H1 (cell line): ENCODE data around the gene BRMS1. TPM values are rescaled to one million over a fixed set of nuclear protein-coding genes. Genes with fewer than 3 reads are reported as not detected.

Source experiments
- CTCF ChIA-PET: fragments of 300-600 bp; sonication (Branson Sonifier 250); formaldehyde crosslinking; loops from one replicate; lab custom pipeline; 2021; ENCODE audit not compliant: partially characterized antibody; lab: Charles Lee
- POLR2A ChIA-PET: fragments of 300-600 bp; sonication (Branson Sonifier 250); formaldehyde crosslinking; loops from one replicate; lab custom pipeline; 2021; ENCODE audit warnings: inconsistent platforms; ENCODE audit not compliant: partially characterized antibody; lab: Charles Lee
- DNase-seq, 2 experiments: peaks; one replicate each; pipeline versions ENCODE4 v3.0.0 to v3.0.0-alpha.2; 2010 to 2022; ENCODE audit warnings: low spot score in 2 of 2, low read depth in 1 of 2, mixed read lengths in 1 of 2
- FAIRE-seq: peaks from 2 replicates; lab custom pipeline; 2011; peaks lifted over from hg19 to GRCh38; lab: Jason Lieb, UNC
- H2AFZ ChIP-seq: 2 replicates; pipeline ENCODE4 v1.8.1; 2012; ENCODE audit warnings: low read length, inconsistent platforms
- H2AK5ac ChIP-seq: 2 replicates; pipeline ENCODE4 v1.6.1; 2013; ENCODE audit warnings: low read depth, low read length
- H2BK120ac ChIP-seq: replicated peaks from 2 replicates; pipeline ENCODE3; 2013; ENCODE audit warnings: low read depth, low read length, inconsistent platforms
- H2BK12ac ChIP-seq: 2 replicates; pipeline ENCODE4 v1.6.1; 2013; ENCODE audit warnings: low read depth, low read length
- H2BK15ac ChIP-seq: 2 replicates; pipeline ENCODE4 v1.6.1; 2013; ENCODE audit warnings: low read length
- H2BK20ac ChIP-seq: 2 replicates; pipeline ENCODE4 v1.6.1; 2013; ENCODE audit warnings: low read length
- H2BK5ac ChIP-seq: 2 replicates; pipeline ENCODE4 v1.6.1; 2013; ENCODE audit warnings: low read depth, low read length
- H3K14ac ChIP-seq: 2 replicates; pipeline ENCODE4 v1.6.1; 2013; ENCODE audit warnings: inconsistent platforms; ENCODE audit not compliant: insufficient read length
- H3K18ac ChIP-seq: 2 replicates; pipeline ENCODE4 v1.6.1; 2013; ENCODE audit warnings: low read length; ENCODE audit errors: extremely low read depth
- H3K23ac ChIP-seq: 2 replicates; pipeline ENCODE4 v1.6.1; 2013; ENCODE audit warnings: inconsistent platforms; ENCODE audit not compliant: insufficient read length
- H3K23me2 ChIP-seq: 2 replicates; pipeline ENCODE4 v1.6.1; 2013; ENCODE audit warnings: low read depth, low read length
- H3K27ac ChIP-seq: 2 replicates; pipeline ENCODE4 v1.6.1; 2011; ENCODE audit warnings: low read depth, low read length, inconsistent platforms
- H3K27me3 ChIP-seq, 4 experiments: replicated peaks in 1 of 4; 1 replicate in 1 of 4; 2 replicates in 3 of 4; pipeline versions ENCODE4 v1.6.1 to v1.8.1; 2011 to 2013; ENCODE audit warnings: low read length in 3 of 4, mild to moderate bottlenecking in 3 of 4, inconsistent platforms in 2 of 4, mixed read lengths in 2 of 4, moderate library complexity in 1 of 4; ENCODE audit not compliant: control insufficient read depth in 3 of 4, insufficient read depth in 3 of 4; ENCODE audit errors: extremely low read depth in 1 of 4
- H3K36me3 ChIP-seq, 4 experiments: 2 replicates each; pipeline versions ENCODE4 v1.6.1 to v1.8.1; 2011 to 2013; ENCODE audit warnings: mild to moderate bottlenecking in 4 of 4, low read length in 3 of 4, moderate library complexity in 2 of 4, control low read depth in 1 of 4, inconsistent platforms in 1 of 4; ENCODE audit not compliant: insufficient read depth in 4 of 4, control insufficient read depth in 2 of 4
- H3K4ac ChIP-seq: replicated peaks from 2 replicates; pipeline ENCODE3; 2013; ENCODE audit warnings: low read length, low read depth, mixed read lengths, inconsistent platforms; ENCODE audit not compliant: insufficient read length
- H3K4me1 ChIP-seq, 4 experiments: replicated peaks in 1 of 4; 1 replicate in 1 of 4; 2 replicates in 3 of 4; pipeline versions ENCODE4 v1.6.1 to v1.8.1; 2011 to 2013; ENCODE audit warnings: low read length in 3 of 4, inconsistent platforms in 2 of 4, mixed read lengths in 1 of 4; ENCODE audit not compliant: insufficient read depth in 4 of 4, control insufficient read depth in 3 of 4
- H3K4me2 ChIP-seq, 2 experiments: 2 replicates each; pipeline versions ENCODE4 v1.6.1 to v1.8.1; 2011 to 2013; ENCODE audit warnings: low read depth in 2 of 2, low read length in 2 of 2, control low read depth in 1 of 2, inconsistent platforms in 1 of 2, mild to moderate bottlenecking in 1 of 2; ENCODE audit not compliant: insufficient read depth in 1 of 2
- H3K4me3 ChIP-seq, 4 experiments: fragments of 200-600, 300-600 bp in 1 of 4; sonication (generic), shearing (Covaris generic), sonication (Bioruptor Twin) in 1 of 4; 2 replicates each; pipeline versions ENCODE4 v1.5.1 to v1.8.1; 2011 to 2016; ENCODE audit warnings: low read length in 4 of 4, low read depth in 3 of 4, control low read depth in 2 of 4, inconsistent platforms in 2 of 4, mild to moderate bottlenecking in 2 of 4, mixed read lengths in 1 of 4, moderate library complexity in 1 of 4; ENCODE audit not compliant: insufficient read depth in 2 of 4; ENCODE audit errors: extremely low read depth in 1 of 4
- H3K56ac ChIP-seq: replicated peaks from 2 replicates; pipeline ENCODE3; 2013; ENCODE audit warnings: low read depth, mild to moderate bottlenecking, mixed read lengths, low read length, inconsistent platforms; ENCODE audit not compliant: insufficient read length
- H3K79me1 ChIP-seq: 2 replicates; pipeline ENCODE4 v1.6.1; 2013; ENCODE audit warnings: low read depth, low read length, control low read depth
- H3K79me2 ChIP-seq, 2 experiments: 2 replicates each; pipeline versions ENCODE4 v1.6.1 to v1.8.1; 2012 to 2013; ENCODE audit warnings: low read length in 2 of 2, mild to moderate bottlenecking in 2 of 2, inconsistent platforms in 1 of 2; ENCODE audit not compliant: insufficient read depth in 2 of 2, control insufficient read depth in 1 of 2
- H3K9ac ChIP-seq, 4 experiments: replicated peaks in 1 of 4; 1 replicate in 1 of 4; 2 replicates in 3 of 4; pipeline versions ENCODE4 v1.6.1 to v1.8.1; 2011 to 2013; ENCODE audit warnings: low read depth in 3 of 4, low read length in 3 of 4, control low read depth in 2 of 4, mild to moderate bottlenecking in 2 of 4, moderate library complexity in 2 of 4, inconsistent platforms in 1 of 4; ENCODE audit errors: extremely low read depth in 1 of 4
- H3K9me3 ChIP-seq, 2 experiments: 2 replicates each; pipeline versions ENCODE4 v1.6.1 to v1.8.1; 2012 to 2013; ENCODE audit warnings: mild to moderate bottlenecking in 2 of 2, moderate library complexity in 2 of 2, control low read depth in 1 of 2, inconsistent platforms in 1 of 2, low read depth in 1 of 2, low read length in 1 of 2, mixed read lengths in 1 of 2; ENCODE audit not compliant: insufficient read depth in 2 of 2
- H4K20me1 ChIP-seq, 2 experiments: replicated peaks in 1 of 2; 2 replicates each; pipeline versions ENCODE3 to v1.8.1; 2011 to 2013; ENCODE audit warnings: inconsistent platforms in 2 of 2, low read length in 2 of 2, mild to moderate bottlenecking in 1 of 2; ENCODE audit not compliant: insufficient read depth in 2 of 2, control insufficient read depth in 1 of 2
- H4K5ac ChIP-seq: 2 replicates; pipeline ENCODE4 v1.6.1; 2013; ENCODE audit warnings: low read length, low read depth, mixed read lengths, inconsistent platforms; ENCODE audit not compliant: insufficient read length
- H4K8ac ChIP-seq: 2 replicates; pipeline ENCODE4 v1.8.0; 2013; ENCODE audit warnings: mild to moderate bottlenecking, moderate library complexity, low read length, inconsistent platforms; ENCODE audit not compliant: insufficient read depth; ENCODE audit errors: extremely low read depth
- H4K91ac ChIP-seq: replicated peaks from 2 replicates; pipeline ENCODE3; 2013; ENCODE audit warnings: low read length, mixed read lengths, inconsistent platforms; ENCODE audit not compliant: insufficient read length
- CEBPB ChIP-seq: IDR thresholded peaks from 2 replicates; pipeline ENCODE4 v1.6.1; 2012; ENCODE audit warnings: low read depth, low read length
- CREB1 ChIP-seq: IDR thresholded peaks from 2 replicates; pipeline ENCODE4 v1.6.1; 2012; ENCODE audit warnings: inconsistent platforms
- HDAC2 ChIP-seq, 2 experiments: fragments of 300-600 bp in 1 of 2; sonication (generic) in 1 of 2; IDR thresholded peaks; 2 replicates each; pipeline ENCODE4 v1.6.1; 2011 to 2012; ENCODE audit warnings: low read depth in 2 of 2, low read length in 2 of 2, mild to moderate bottlenecking in 2 of 2, moderate library complexity in 2 of 2, borderline replicate concordance in 1 of 2, inconsistent platforms in 1 of 2
- KDM1A ChIP-seq: fragments of 200-600, 300-600 bp; sonication (generic); IDR thresholded peaks from 2 replicates; pipeline ENCODE4 v1.7.1; 2016; ENCODE audit warnings: mild to moderate bottlenecking, low read length, borderline replicate concordance
- RAD21 ChIP-seq, 2 experiments: IDR thresholded peaks in 1 of 2; conservative IDR thresholded peaks in 1 of 2; 2 replicates each; pipeline ENCODE4 v1.6.1; 2011; ENCODE audit warnings: low read depth in 2 of 2, low read length in 2 of 2, improper control_type of control experiment in 1 of 2, inconsistent platforms in 1 of 2, mild to moderate bottlenecking in 1 of 2, moderate library complexity in 1 of 2
- SIX5 ChIP-seq: IDR thresholded peaks from 2 replicates; pipeline ENCODE4 v1.6.1; 2011; ENCODE audit warnings: mild to moderate bottlenecking, low read depth, low read length
- SP1 ChIP-seq: IDR thresholded peaks from 2 replicates; pipeline ENCODE4 v1.6.1; 2011; ENCODE audit warnings: low read depth, low read length
- SP2 ChIP-seq: IDR thresholded peaks from 2 replicates; pipeline ENCODE4 v1.6.1; 2012; ENCODE audit warnings: mild to moderate bottlenecking, low read length, inconsistent platforms
- TEAD4 ChIP-seq: IDR thresholded peaks from 2 replicates; pipeline ENCODE4 v1.6.1; 2012; ENCODE audit warnings: low read depth, low read length, inconsistent platforms, mixed read lengths
- ZNF274 ChIP-seq: IDR thresholded peaks from 2 replicates; pipeline ENCODE4 v1.7.0; 2012; ENCODE audit warnings: low read length, borderline replicate concordance; ENCODE audit errors: extremely low read depth
- WGBS, 2 experiments: shearing (Covaris generic) in 1 of 2; methylation state at CpG; one replicate each; pipeline versions ENCODE4 v1.1.6 to v1.1.7; 2013 to 2015; ENCODE audit warnings: low lambda C conversion rate in 2 of 2, mixed read lengths in 2 of 2, inconsistent platforms in 1 of 2, low coverage in 1 of 2, missing lambda C conversion rate in 1 of 2; ENCODE audit not compliant: insufficient replicate concordance in 2 of 2, insufficient coverage in 1 of 2, insufficient read length in 1 of 2; ENCODE audit errors: extremely low coverage in 1 of 2, missing lambda C conversion rate in 1 of 2; 5-methylcytosine and 5-hydroxymethylcytosine counted together
- polyA plus RNA-seq, 7 experiments: library from polyadenylated mRNA; depleted of rRNA in 3 of 7; stranded (reverse) in 5 of 7; unstranded in 2 of 7; fragments of >200 nt in 5 of 7; fragments of 200-250 nt in 2 of 7; gene quantifications; 1 replicate in 5 of 7; 2 replicates in 1 of 7; 4 replicates in 1 of 7; pipeline versions ENCODE4 v1.2.1 to v1.2.3, GENCODE V29; 2011 to 2013; ENCODE audit warnings: missing spikeins in 2 of 7, mixed read lengths in 2 of 7
- total RNA-seq: library from RNA; stranded (reverse); fragmentation: NEBNext Ultra II Directional; extraction: Animal tissue kit (Norgen Biotek cat#: 25700); gene quantifications from 2 replicates; pipeline ENCODE4 v1.2.1, GENCODE V29; 2021

Gene BRMS1
- total and polyA plus RNA-seq, 2 of the 8 experiments (the other 6 are each of a cell fraction or from before 2014, with no cell fraction given), result 39.2 to 46.1 TPM

DNA sequence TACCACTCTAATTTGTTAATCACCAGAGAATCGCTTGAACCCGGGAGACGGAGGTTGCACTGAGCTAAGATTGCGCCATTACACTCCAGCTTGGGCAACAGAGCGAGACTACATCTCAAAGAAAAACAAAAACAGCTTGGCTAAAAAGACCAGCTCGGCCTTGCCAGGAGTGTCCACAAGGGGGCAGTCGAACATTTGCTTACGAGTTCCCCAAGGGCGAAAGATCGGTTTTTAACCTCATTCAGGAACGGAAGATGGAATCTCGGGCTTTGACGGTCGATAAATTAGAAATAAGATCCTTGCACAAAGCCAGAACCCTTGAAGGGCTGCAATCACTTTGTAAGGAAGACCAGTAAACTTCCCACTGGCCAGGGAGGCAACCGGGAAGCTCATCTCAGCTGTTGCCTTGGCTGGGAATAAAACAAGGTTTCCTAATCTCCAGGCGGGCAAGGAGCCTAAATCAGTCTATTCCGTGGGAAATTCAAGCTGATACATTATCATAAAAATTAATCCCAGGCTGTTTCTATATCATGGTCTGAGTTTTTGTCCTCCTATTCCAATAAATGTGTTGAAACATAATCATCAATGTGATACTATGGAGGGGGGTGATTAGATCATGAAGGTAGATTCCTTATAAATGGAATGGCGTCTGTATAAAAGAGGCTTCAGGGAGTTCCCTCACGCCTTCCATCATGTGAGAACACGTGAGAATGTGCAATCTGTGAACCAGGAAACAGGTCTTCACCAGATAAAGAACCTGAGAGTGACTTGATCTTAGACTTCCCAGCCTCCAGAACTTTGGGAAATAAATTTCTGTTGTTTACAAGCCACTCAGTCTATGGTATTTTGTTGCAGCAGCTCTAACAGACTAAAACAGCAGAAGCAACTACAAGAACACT is 41.5 kb upstream of the BRMS1 start:
- FAIRE-seq (peak; percentile 75), DNase-seq (peak; percentile 75 to 97)
- Histone ChIP-seq H3K18ac (peak overlapping the region; percentile 75; the same call in 1 of the 2 replicates), H2AK5ac (no peak overlapping the region), H3K36me3 (no peaks in the 10 kb centered on the region), H3K23ac (no peak overlapping the region), H3K4me3 (peak overlapping the region in 3 of 4 experiments; percentile 16 to 46 (median 23); a peak in 6 of 8 replicates), H3K27ac (no peak overlapping the region), H2BK15ac (no peak overlapping the region), H2BK120ac (peak overlapping the region; percentile 17), H3K56ac (no peak overlapping the region), H3K23me2 (no peaks in the 10 kb centered on the region), H4K91ac (no peak overlapping the region), H3K4me2 (peak overlapping the region; percentile 29 to 65; a peak in 3 of 4 replicates), H4K20me1 (no peaks in the 10 kb centered on the region), H3K4ac (no peak overlapping the region), H4K8ac (no peak overlapping the region), H3K9me3 (no peaks in the 10 kb centered on the region), H3K27me3 (no peaks in the 10 kb centered on the region), H2BK20ac (no peak overlapping the region), H2BK5ac (no peak overlapping the region), H3K79me1 (no peaks in the 10 kb centered on the region), H4K5ac (no peak overlapping the region), H3K9ac (no peak overlapping the region), H2AFZ (peak overlapping the region; percentile 100), H2BK12ac (no peak overlapping the region), H3K14ac (no peak overlapping the region), H3K79me2 (no peaks in the 10 kb centered on the region), H3K4me1 (no peaks in the 10 kb centered on the region)
- POLR2A ChIA-PET, result interaction anchor here (0.6 to 2.4 kb wide), 9 partner anchors 12 to 966 kb away, joined by 3 to 8 read pairs (median 5); partner anchors contain the start of genes BRMS1, DPP3, MRPL11 and RBM4B
- WGBS, 2 experiments, result 30% methylated on average over 20 of the region's 20 CpGs; no CpG with 5 or more reads in 1 of the 2 experiments
- CTCF ChIA-PET, result interaction anchor here (0.5 to 8.6 kb wide), 42 partner anchors 8 to 705 kb away, joined by 3 to 100 read pairs (median 6); partner anchors contain the start of genes B4GAT1, DPP3, MRPL11 and NPAS4
- TF ChIP-seq SP2 (no peak), RAD21 (IDR thresholded peaks at IDR 0.05 in 1 of 2, conservative IDR thresholded peaks at IDR 0.05 in 1 of 2; ENCODE audit: low read depth in 2 of 2, low read length in 2 of 2) (peak; percentile 75 to 78), ZNF274 (no peak), TEAD4 (no peak), CEBPB (peak; percentile 97), HDAC2 (IDR thresholded peaks at IDR 0.05; ENCODE audit: borderline replicate concordance in 1 of 2, low read depth in 2 of 2, low read length in 2 of 2) (no peak), SP1 (0 out of 2 replicates have a peak, but pooled peaks have one; percentile 15), SIX5 (no peak), KDM1A (no peak), CREB1 (peak; percentile 68; the same call in 1 of the 2 replicates)
